Skeletal muscle tissue (tissue), 4 donors: Measurements from ENCODE around the gene TRAM2. TPM values are rescaled to one million over a fixed set of nuclear protein-coding genes. Genes with fewer than 3 reads are reported as not detected.

Experiments
- H3K27ac ChIP-seq: one replicate; pipeline ENCODE4 v1.7.0; 2013; ENCODE audit warnings: mild to moderate bottlenecking, low read depth, low read length, inconsistent platforms
- H3K27me3 ChIP-seq, 3 donors: one replicate each; pipeline ENCODE4 v1.7.0; 2013; ENCODE audit warnings: low read length in 3 of 3; ENCODE audit not compliant: control insufficient read depth in 3 of 3, insufficient read depth in 3 of 3
- H3K36me3 ChIP-seq, 3 donors: one replicate each; pipeline ENCODE4 v1.7.0; 2013; ENCODE audit warnings: low read length in 3 of 3; ENCODE audit not compliant: control insufficient read depth in 3 of 3, insufficient read depth in 3 of 3
- H3K4me1 ChIP-seq, 3 donors: one replicate each; pipeline ENCODE4 v1.7.0; 2013; ENCODE audit warnings: low read length in 3 of 3, mild to moderate bottlenecking in 3 of 3; ENCODE audit not compliant: control insufficient read depth in 3 of 3, insufficient read depth in 3 of 3
- H3K4me3 ChIP-seq, 3 donors: one replicate each; pipeline ENCODE4 v1.7.0; 2013; ENCODE audit warnings: low read length in 3 of 3
- H3K9ac ChIP-seq, 3 donors: one replicate each; pipeline ENCODE4 v1.7.0; 2013; ENCODE audit warnings: low read length in 3 of 3, mild to moderate bottlenecking in 3 of 3, moderate library complexity in 2 of 3, low read depth in 1 of 3
- H3K9me3 ChIP-seq, 3 donors: one replicate each; pipeline ENCODE4 v1.7.0; 2013; ENCODE audit warnings: low read length in 3 of 3; ENCODE audit not compliant: control insufficient read depth in 3 of 3
- total RNA-seq: library from RNA; depleted of rRNA; stranded (reverse); fragments of >200 nt; gene quantifications from one replicate; pipeline ENCODE4 v1.2.3, GENCODE V29; 2014
- donor health status: Osteomylitis.

TRAM2 gene, protein sequence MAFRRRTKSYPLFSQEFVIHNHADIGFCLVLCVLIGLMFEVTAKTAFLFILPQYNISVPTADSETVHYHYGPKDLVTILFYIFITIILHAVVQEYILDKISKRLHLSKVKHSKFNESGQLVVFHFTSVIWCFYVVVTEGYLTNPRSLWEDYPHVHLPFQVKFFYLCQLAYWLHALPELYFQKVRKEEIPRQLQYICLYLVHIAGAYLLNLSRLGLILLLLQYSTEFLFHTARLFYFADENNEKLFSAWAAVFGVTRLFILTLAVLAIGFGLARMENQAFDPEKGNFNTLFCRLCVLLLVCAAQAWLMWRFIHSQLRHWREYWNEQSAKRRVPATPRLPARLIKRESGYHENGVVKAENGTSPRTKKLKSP
- 13.6 TPM for total RNA-seq

GRCh38 chr6:52577022-52577777, at the start of gene TRAM2:
TRAM2 (minus strand) TSS chr6:52577060; CDS start chr6:52576915, 145 bp downstream.
- peak within 1 kb of the TSS; percentile 94 for H3K27ac ChIP-seq
- H3K4me1 ChIP-seq, result peaks cover 32 to 36% (median 32%) of the 10 kb centered on the region in 3 donors
- H3K4me3 ChIP-seq, result peak within 1 kb of the TSS; percentile 91 to 96 (median 93)
- no peaks in the 10 kb centered on the region for H3K9me3 ChIP-seq
- H3K36me3 ChIP-seq, result peaks cover under 1 to 4% (median 2%) of the 10 kb centered on the region in 3 donors
- H3K27me3 ChIP-seq, result no peaks in the 10 kb centered on the region
- peak within 1 kb of the TSS; percentile 92 to 96 (median 94) for H3K9ac ChIP-seq

GRCh38 chr6:52622810-52623209, 46.0 kb upstream of the TRAM2 start:
- H3K4me1 ChIP-seq, result no peaks in the 10 kb centered on the region
- H3K36me3 ChIP-seq, result no peaks in the 10 kb centered on the region
- H3K27ac ChIP-seq, result no peak overlapping the region
- no peak overlapping the region for H3K4me3 ChIP-seq
- no peaks in the 10 kb centered on the region for H3K27me3 ChIP-seq
- no peaks in the 10 kb centered on the region for H3K9me3 ChIP-seq
- H3K9ac ChIP-seq, result no peak overlapping the region

DNA sequence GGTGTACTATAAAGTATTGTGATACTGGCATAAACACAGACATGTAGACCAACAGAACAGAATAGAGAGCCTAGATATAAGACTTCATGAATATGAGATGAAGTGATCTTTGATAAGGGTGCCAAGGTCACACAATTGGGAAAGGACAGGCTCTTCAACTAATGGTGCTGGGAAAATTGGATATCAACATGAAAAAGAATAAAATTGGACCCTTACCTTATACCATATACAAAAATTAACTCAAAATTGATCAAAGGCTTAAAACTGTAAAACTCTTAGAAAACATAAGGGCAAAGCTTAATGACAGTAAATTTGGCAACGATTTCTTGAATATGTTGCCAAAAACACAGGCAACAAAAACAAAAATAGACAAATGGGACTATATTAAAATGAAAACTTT, 44.8 kb upstream of the TRAM2 start:
- no peak overlapping the region for H3K9ac ChIP-seq
- H3K4me3 ChIP-seq, result no peak overlapping the region
- H3K27ac ChIP-seq, result no peak overlapping the region
- no peaks in the 10 kb centered on the region for H3K9me3 ChIP-seq
- no peaks in the 10 kb centered on the region for H3K4me1 ChIP-seq
- H3K36me3 ChIP-seq, result no peaks in the 10 kb centered on the region
- no peaks in the 10 kb centered on the region for H3K27me3 ChIP-seq

DNA sequence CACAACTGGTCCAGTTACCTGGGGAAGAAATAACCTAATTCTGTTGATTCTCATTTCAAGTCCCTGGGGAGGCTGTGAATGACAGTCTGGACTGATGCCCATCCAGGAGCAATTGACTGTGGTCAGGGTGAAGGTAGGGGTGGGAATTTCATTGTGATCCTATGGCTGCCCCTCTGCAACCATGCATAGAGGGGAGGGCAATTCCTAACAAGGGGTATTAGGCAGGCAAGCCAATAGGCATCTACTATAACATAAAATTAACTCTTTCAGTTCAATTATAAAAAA, 44.0 kb upstream of the TRAM2 start:
- Histone ChIP-seq H3K4me3 (no peak overlapping the region), H3K36me3 (no peaks in the 10 kb centered on the region), H3K27me3 (no peaks in the 10 kb centered on the region), H3K4me1 (no peaks in the 10 kb centered on the region), H3K9me3 (no peaks in the 10 kb centered on the region), H3K9ac (no peak overlapping the region), H3K27ac (no peak overlapping the region)

DNA sequence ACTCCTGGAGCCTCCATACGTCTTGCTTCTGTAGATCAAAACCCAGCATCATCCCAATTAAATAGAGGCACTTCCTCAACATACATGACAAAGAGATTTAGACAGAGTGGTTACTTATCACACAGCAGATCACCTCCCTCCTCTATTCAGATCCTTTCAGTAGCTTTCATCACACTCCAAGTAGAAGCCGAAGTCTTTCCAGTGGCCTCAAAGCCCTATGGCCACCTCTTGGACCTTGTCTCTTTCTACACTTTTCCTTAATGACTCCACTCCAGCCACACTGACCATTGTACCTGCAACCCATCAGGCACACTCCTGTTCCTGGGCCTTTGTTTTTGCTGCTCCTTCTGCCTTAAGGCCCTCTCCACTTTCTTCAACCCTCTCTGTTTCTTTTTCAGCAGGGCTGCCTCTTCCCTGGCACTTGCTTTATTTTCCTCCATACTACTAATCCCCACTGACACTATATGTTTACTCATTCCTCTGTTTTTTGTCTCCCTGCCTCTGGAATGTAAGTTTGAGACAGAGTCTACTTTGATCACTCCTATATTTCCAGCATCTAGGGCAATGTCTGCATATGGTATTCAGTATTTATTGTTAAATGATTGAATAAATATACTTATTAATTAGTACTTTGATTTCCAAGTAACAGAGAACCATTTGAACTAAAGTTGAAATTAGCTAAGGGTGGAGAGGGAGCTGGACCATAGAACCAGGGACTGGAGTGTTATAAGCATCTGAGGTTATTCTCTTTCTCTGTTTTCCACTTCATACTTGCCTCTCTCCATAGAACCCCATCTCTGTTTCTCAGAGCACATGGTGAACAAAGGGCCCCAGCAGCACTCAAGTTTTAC, 43.4 kb upstream of the TRAM2 start:
- Histone ChIP-seq H3K27ac (no peak overlapping the region), H3K9ac (no peak overlapping the region), H3K36me3 (no peaks in the 10 kb centered on the region), H3K4me3 (no peak overlapping the region), H3K4me1 (no peaks in the 10 kb centered on the region), H3K27me3 (no peaks in the 10 kb centered on the region), H3K9me3 (no peaks in the 10 kb centered on the region)

GRCh38 chr6:52617087-52617486, 40.2 kb upstream of the TRAM2 start:
- Histone ChIP-seq H3K9ac (no peak overlapping the region), H3K36me3 (no peaks in the 10 kb centered on the region), H3K27me3 (no peaks in the 10 kb centered on the region), H3K9me3 (no peaks in the 10 kb centered on the region), H3K4me1 (no peaks in the 10 kb centered on the region), H3K27ac (no peak overlapping the region), H3K4me3 (no peak overlapping the region)

DNA sequence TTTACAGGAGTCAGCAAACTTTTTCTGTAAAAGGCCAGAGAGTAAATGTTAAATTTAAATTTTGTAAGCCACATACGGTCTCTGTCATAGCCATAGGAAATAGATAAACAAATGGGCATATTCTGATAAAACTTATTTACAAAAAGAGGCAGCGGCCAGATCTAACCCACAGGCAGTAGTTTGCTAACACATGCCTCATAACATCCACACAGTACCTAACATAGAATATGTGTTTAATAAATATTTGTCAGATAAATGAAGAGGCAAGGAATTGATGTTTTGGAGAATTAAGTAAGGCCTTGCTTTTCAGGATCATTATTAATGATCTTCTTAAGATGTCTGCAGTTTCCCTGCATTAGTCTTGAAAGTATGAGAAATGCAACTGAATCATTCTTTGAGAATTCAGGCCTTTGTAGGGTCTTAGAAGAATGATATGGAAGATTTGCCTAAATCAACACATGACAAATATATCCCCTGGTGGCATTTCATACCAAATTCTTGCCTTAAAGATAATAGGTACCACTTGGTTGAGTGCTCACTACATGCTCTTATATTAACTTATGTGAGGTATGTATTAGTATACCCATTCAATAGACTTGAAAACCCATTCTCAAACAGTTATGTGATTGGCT, 39.3 kb upstream of the TRAM2 start:
- no peak overlapping the region for H3K9ac ChIP-seq
- H3K9me3 ChIP-seq, result no peaks in the 10 kb centered on the region
- H3K4me3 ChIP-seq, result no peak overlapping the region
- no peaks in the 10 kb centered on the region for H3K36me3 ChIP-seq
- H3K4me1 ChIP-seq, result no peaks in the 10 kb centered on the region
- no peaks in the 10 kb centered on the region for H3K27me3 ChIP-seq
- H3K27ac ChIP-seq, result no peak overlapping the region

GRCh38 chr6:52612336-52613054, 35.6 kb upstream of the TRAM2 start:
- Histone ChIP-seq H3K36me3 (no peaks in the 10 kb centered on the region), H3K27me3 (peaks cover 0 to 3% (median 0%) of the 10 kb centered on the region in 3 donors), H3K27ac (no peak overlapping the region), H3K9ac (no peak overlapping the region), H3K4me1 (no peaks in the 10 kb centered on the region), H3K9me3 (peaks cover 0 to 5% (median 0%) of the 10 kb centered on the region in 3 donors), H3K4me3 (no peak overlapping the region)

DNA sequence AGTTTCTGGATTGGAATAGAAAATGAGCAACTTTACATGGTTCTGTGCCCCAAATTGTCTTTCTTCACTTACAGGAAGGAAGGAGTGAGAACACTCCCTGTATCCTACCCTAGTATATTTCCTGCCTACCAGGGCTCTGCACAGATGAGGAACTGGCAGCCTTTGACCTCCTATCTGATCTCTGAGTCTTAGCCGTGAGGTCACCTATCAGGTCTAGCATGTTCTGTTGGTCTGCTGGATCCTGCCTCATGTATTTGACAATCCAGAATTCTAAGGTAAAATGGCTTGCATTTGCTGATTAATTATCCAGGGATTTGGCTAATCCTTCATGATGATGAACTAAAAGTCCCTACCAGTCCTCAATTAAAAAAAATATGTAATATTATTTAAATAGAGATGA, 35.0 kb upstream of the TRAM2 start:
- Histone ChIP-seq H3K27ac (no peak overlapping the region), H3K9ac (peak overlapping the region in 1 of 3 donors; percentile 8), H3K4me1 (no peaks in the 10 kb centered on the region), H3K4me3 (no peak overlapping the region), H3K36me3 (no peaks in the 10 kb centered on the region), H3K27me3 (peaks cover 0 to 3% (median 0%) of the 10 kb centered on the region in 3 donors), H3K9me3 (peaks cover 0 to 5% (median 0%) of the 10 kb centered on the region in 3 donors)
